ENCODE results near the gene FNDC3B.
"Not testable (repeated sequence)": the region's sequence is repeated elsewhere in the genome, so short reads cannot be mapped to it uniquely, and the experiment has no call there.

The FNDC3B gene

GRCh38 chr3:172077197-172077757 is 37.9 kb downstream of the FNDC3B start:
- DNase-seq = no peak

- DNase-seq = no peak
These were observed 38.9 kb downstream of the FNDC3B start for GRCh38 chr3:172078244-172078643.

GRCh38 chr3:172078721-172079120 is 39.3 kb downstream of the FNDC3B start:
- no peak for DNase-seq

GRCh38 chr3:172079326-172079976 is 40.1 kb downstream of the FNDC3B start:
- DNase-seq = no peak

GRCh38 chr3:172080503-172080902 is 41.1 kb downstream of the FNDC3B start:
- DNase-seq = no peak

- no peak for DNase-seq
These were observed 42.9 kb downstream of the FNDC3B start for GRCh38 chr3:172082269-172082668.

GRCh38 chr3:172082820-172083513 is 43.6 kb downstream of the FNDC3B start:
- no peak for DNase-seq

- DNase-seq = no peak
These were observed 44.6 kb downstream of the FNDC3B start for GRCh38 chr3:172083995-172084409.

- DNase-seq = no peak
These were observed 45.6 kb downstream of the FNDC3B start for GRCh38 chr3:172084871-172085556.

- DNase-seq = no peak
These were observed 46.1 kb downstream of the FNDC3B start for GRCh38 chr3:172085557-172085895.

- no peak for DNase-seq
These were observed 46.7 kb downstream of the FNDC3B start for GRCh38 chr3:172086071-172086470.

- DNase-seq = no peak
These were observed 47.8 kb downstream of the FNDC3B start for GRCh38 chr3:172087198-172087597.

GRCh38 chr3:172087602-172088580 is 48.5 kb downstream of the FNDC3B start:
- DNase-seq = no peak

- no peak for DNase-seq
These were observed 49.9 kb downstream of the FNDC3B start for GRCh38 chr3:172089250-172089649.

GRCh38 chr3:172090035-172090434 is 50.7 kb downstream of the FNDC3B start:
- no peak for DNase-seq

- no peak for DNase-seq
These were observed 53.3 kb downstream of the FNDC3B start for GRCh38 chr3:172092658-172093057.

- not testable (repeated sequence) for DNase-seq
These were observed 54.4 kb downstream of the FNDC3B start for GRCh38 chr3:172093581-172094443.

GRCh38 chr3:172094621-172095557 is 55.5 kb downstream of the FNDC3B start:
- DNase-seq = peak; percentile 39 to 47

- DNase-seq = no peak
These were observed 57.6 kb downstream of the FNDC3B start for GRCh38 chr3:172096881-172097420.

GRCh38 chr3:172097585-172097984 is 58.2 kb downstream of the FNDC3B start:
- no peak for DNase-seq

All from activated T-cell treated with anti-CD3 and anti-CD28 coated beads, Interleukin-2, amount 50 U/mL, for 48 hours (primary cell).